GM21528 (cell line): ENCODE results near the gene PLA1A.
"Not testable (repeated sequence)": the region's sequence is repeated elsewhere in the genome, so short reads cannot be mapped to it uniquely, and the experiment has no call there.

Experiments
- ATAC-seq: cut with Tn5 transposase; IDR thresholded peaks from one replicate; pipeline ENCODE4 v1.9.1; 2021; ENCODE audit warnings: mild to moderate bottlenecking, moderate library complexity; ENCODE audit not compliant: unreplicated experiment, low FRiP score

Gene PLA1A

GRCh38 chr3:119575507-119575906 lies 22.2 kb upstream of the PLA1A start:
- ATAC-seq = no peak

GRCh38 chr3:119579366-119580066 lies 18.2 kb upstream of the PLA1A start, which contains the start of gene ADPRH:
ADPRH (plus strand) TSS chr3:119579492; CDS start chr3:119582170, 2,678 bp downstream.
- ATAC-seq = peak; percentile 59

- peak; percentile 78 for ATAC-seq
These were observed 17.5 kb upstream of the PLA1A start for GRCh38 chr3:119580067-119580760.

GRCh38 chr3:119582178-119582577 lies 15.5 kb upstream of the PLA1A start:
- no peak for ATAC-seq

- ATAC-seq = no peak
These were observed 12.5 kb upstream of the PLA1A start for GRCh38 chr3:119585208-119585607.

GRCh38 chr3:119585856-119586570 lies 11.7 kb upstream of the PLA1A start:
- no peak for ATAC-seq

GRCh38 chr3:119586733-119587172 lies 10.9 kb upstream of the PLA1A start:
- no peak for ATAC-seq

- no peak for ATAC-seq
These were observed 9.6 kb upstream of the PLA1A start for GRCh38 chr3:119588112-119588511.

GRCh38 chr3:119589102-119589773 lies 8.4 kb upstream of the PLA1A start:
- no peak for ATAC-seq

- no peak for ATAC-seq
These were observed 7.0 kb upstream of the PLA1A start for GRCh38 chr3:119590706-119591105.

GRCh38 chr3:119592861-119593260 lies 4.8 kb upstream of the PLA1A start:
- no peak for ATAC-seq

- ATAC-seq = no peak
These were observed 3.6 kb upstream of the PLA1A start for GRCh38 chr3:119594066-119594465.

- not testable (repeated sequence) for ATAC-seq
These were observed 2.8 kb upstream of the PLA1A start for GRCh38 chr3:119594929-119595328.

GRCh38 chr3:119595639-119596334 lies 1.9 kb upstream of the PLA1A start:
- ATAC-seq = no peak

- no peak for ATAC-seq
These were observed 1.3 kb upstream of the PLA1A start for GRCh38 chr3:119596398-119596797.

GRCh38 chr3:119598410-119599098 lies 869 bp downstream of the PLA1A start:
- ATAC-seq = peak; percentile 36

GRCh38 chr3:119599558-119600174 lies 2.0 kb downstream of the PLA1A start:
- no peak for ATAC-seq

- peak; percentile 60 for ATAC-seq
These were observed 3.0 kb downstream of the PLA1A start for GRCh38 chr3:119600732-119601131.

- ATAC-seq = no peak
These were observed 3.5 kb downstream of the PLA1A start for GRCh38 chr3:119601154-119601553.
